ENCODE data around the gene TANGO6.
"Not testable (repeated sequence)": the region's sequence is repeated elsewhere in the genome, so short reads cannot be mapped to it uniquely, and the experiment has no call there.

The TANGO6 gene

DNA sequence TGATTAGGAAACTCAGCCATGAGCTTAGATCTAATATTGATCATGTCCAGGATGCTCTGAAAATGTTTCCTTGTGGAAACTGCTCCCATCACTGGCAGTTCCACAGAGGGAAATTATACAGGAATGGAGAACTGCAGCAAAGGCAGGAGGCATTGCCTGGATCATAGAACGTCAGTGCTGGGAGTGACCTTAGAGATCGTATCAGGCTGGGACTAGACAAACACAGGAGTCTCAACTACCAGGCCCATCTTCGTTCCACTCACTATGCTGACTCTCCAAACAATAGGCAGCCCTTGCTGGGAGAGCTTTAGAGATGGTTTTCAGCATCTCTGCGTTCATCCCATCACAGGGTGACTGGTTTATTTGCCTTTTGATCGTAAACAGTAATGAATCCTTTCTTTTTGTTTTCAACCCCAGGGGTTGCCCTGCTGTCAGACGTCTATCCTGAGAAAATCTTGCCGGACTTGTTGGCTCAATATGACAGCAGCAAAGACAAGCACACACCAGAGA is 130.3 kb downstream of the TANGO6 start:
- DNase-seq = no peak

DNA sequence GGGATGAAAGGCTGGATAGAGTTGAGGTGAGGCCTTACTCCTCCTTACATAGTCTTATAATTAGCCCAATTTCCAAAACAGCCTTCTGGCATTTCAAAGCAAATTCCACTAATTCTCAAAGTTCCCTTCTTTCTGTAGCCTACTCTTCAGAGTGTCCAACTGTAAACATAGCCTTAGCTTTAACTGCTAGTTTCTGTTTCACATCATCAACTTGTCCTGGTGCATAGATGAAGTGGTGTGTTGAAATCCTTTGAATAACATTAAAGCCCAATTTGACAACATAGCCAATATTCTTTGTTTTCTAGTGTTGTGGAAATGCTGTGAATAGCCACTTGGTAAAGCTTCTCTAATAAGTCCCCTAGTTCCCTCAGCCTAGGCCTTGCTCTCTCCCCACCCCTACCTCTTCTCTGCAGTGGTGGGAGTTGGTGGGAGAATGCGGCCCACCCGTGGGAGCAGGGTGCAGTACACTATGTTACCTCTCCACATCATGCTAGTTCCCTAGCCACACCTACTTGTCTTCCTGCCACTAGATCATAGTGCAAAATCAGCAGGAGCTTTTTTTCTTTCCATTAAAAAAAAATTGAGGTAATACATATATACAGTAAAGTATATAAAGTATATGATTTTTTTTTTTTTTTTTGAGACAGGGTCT is 135.1 kb downstream of the TANGO6 start:
- DNase-seq = no peak

DNA sequence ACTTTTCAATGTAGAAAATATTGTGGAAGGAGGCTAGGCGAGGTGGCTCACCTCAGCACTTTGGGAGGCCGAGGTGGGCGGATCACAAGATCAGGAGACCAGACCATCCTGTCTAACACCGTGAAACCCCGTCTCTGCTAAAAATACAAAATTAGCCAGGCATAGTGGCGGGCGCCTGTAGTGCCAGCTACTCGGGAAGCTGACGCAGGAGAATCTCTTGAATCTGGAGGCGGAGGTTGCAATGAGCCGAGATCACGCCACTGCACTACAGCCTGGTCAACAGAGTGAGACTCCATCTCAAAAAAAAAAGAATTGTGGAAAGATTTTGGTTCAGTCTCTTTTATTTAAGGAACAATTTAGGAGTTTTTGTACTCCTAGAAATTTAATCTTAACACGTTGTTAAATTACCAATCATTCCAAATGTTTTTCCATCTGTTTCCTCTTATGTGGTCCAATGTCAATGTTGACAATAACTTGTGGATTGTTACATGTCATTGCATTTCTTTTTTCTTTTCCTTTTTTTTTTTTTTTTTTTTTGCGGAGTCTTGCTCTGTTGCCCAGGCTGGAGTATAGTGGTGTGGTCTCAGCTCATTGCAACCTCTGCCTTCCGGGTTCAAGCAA is 137.5 kb downstream of the TANGO6 start:
- DNase-seq = no peak

DNA sequence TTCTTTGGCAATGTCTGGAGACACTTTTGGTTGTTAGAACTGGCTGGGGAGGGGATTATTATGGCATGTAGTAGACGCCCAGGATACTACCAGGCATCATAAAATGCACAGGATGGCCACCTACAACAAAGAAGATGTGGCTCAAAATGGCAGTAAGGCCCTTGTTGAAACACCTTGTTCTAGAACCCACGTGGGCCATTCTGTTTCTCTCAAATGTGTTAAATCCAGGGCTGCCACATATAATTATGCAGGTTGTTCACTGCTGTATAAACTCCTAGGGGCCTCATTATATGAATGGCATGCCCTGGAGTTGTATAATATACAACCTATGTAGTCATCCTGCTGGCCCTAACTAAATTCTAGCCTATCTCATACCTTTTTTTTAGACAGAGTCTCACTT is 138.6 kb downstream of the TANGO6 start:
- DNase-seq = no peak

DNA sequence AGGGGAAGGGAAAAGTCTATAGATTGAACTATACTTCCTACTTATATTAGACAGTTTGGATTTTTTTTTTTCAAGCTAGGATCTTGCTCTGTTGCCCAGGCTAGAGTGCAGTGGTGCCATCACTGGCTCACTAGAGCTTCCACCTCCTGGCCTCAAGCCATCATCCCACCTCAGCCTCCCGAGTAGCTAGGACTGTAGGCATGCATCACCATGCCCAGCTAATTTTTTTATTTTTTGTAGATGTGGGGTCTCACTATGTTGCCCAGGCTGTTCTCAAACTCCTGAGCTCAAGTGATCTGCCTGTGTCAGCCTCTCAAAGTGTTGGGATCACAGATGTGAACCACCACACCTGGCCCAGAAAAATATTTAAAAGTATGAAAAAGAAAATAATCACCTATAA is 141.1 kb downstream of the TANGO6 start:
- no peak for DNase-seq

DNA sequence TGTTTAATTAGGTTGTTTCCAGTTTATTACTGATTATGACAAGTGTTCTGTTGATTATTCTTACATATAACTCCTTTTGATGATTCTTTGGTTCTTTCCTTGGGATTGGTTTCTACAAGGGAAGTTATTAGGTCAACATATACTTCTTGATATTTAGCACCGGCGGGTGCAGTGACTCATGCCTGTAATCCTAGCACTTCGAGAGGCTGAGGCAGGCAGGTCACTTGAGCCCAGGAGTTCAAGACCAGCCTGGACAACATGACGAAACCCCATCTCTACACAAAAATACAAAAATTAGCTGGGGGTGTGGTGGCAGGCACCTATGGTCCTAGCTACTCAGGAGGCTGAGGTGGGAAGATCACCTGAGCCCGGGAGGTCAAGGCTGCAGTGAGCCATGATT is 141.9 kb downstream of the TANGO6 start:
- no peak for DNase-seq

DNA sequence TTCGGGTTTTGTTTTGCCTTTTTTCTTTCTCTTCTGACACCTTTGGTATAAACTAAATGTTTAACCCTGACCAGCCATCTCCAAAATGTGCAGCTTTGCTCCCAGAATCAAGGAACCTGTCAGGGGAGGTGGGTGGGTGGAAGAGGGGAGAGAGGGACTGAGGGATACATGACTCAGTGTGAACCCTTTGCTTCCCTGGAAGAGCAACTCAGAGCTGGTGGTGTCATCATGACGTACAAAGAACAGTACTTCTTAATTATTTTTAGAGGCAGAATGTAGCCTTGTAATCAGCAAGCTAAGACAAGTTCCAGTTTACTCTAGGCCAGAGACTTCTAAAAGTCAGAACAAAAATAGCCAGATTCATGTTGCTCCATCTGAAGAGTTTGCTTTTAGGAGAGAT is 142.5 kb downstream of the TANGO6 start:
- no peak for DNase-seq

DNA sequence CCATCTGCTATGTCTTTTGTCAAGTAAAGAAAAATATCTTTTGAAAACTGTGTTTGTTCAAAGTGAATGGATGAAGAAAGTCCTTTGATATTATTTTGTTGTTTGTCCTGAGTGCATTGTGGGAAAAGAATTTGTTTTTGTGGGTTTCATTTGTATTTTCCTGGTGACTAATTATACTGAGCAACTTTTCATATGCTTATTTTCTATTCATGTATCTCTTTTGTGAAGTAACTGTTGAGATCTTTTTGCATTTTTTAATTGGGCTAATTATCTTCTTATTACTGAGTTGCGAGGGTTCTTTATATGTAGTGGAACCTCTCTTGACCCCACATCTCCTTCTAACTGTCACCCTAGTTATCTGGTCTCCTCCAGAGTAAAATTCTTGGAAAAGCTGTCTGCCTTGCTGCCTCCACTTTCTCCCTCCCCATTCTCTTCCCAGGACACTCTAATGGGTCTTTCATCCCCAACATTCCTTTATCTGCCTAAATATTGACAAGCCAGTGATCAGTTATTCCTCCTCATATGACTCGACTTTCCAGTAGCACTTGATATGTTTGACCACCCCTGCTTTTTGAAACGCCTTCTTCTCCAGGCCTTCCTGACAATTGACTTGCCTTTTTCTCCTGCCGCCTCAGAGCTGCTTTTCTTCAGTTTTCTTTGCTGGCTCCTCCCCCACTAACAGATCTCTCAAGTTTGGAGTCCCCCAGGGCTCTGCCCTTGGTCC is 144.6 kb downstream of the TANGO6 start:
- no peak for DNase-seq

DNA sequence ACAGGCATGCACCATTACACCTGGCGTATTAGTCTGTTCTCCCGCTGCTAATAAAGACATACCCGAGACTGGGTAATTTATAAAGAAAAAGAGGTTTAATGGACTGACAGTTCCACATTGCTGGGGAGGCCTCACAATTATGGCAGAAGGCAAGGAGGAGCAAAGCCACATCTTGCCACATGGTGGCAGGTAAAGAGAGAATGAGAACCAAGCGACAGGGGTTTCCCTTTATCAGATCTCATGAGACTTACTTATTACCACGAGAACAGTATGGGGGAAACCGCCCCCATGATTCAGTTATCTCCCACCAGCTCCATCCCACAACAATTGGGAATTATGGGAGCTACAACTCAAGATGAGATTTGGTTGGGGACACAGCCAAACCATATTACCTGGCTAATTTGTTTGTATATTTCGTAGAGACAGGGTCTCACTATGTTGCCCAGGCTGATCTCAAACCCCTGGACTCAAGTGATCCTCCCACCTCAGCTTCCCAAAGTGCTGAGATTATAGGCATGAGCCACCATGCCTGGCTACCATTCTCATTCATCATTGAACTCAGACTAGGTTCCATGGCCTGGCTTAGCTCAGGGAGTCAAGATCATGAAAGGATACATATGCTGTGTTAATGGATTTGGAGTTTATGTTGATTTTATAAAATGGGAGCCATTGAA is 147.0 kb downstream of the TANGO6 start:
- DNase-seq = not testable (repeated sequence)

DNA sequence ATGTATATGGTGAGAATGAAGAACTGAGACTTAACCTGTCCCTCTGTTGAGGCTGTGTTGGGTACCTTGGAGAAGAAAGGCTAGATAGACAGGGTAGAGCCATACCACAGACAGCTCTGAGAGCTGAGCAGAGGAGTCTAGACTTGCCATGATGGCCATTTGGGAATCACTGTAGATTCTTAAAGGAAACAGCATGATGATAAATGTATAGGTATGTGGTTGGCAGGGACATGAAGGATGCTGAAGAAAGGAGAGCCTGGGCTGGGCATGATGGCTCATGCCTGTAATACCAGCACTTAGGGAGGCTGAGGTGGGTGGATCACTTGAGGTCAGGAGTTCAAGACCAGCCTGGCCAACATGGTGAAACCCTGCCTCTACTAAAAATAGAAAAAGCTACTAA is 147.7 kb downstream of the TANGO6 start:
- no peak for DNase-seq

DNA sequence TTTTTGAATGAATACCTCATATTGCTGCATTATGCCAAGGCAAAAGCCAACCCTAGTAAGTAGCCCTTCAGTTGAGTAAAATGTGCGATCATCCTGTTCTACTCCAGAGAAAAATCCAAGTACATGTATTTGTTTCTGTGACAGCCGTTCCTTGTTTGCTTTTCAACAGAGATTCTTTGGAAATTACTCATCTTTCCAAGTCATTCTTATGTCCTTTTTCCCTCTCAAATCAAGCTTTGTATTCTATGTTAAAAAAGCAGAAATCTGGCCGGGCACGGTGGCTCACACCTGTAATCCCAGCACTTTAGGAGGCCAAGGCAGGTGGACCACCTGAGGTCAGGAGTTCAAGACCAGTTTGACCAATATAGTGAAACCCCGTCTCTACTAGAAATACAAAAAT is 149.2 kb downstream of the TANGO6 start:
- DNase-seq = no peak

DNA sequence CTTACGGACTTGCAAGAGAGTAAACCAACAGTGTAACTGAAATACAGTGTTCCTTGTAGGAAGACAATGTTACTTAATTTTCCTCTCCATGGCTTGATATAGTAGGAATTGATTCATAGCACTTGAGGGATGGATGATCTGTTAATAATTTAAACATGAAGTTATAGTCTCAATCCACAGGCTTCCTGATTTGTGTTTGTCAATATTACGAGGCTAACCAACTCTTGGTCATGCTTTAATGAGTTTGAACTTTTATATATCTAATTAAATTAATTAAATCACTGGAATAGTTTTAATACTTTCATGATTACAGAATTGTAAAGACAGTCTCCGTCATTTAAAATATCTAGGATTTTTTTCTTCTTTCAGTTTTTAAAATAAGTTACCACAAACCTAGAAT is 150.1 kb downstream of the TANGO6 start:
- DNase-seq = no peak

DNA sequence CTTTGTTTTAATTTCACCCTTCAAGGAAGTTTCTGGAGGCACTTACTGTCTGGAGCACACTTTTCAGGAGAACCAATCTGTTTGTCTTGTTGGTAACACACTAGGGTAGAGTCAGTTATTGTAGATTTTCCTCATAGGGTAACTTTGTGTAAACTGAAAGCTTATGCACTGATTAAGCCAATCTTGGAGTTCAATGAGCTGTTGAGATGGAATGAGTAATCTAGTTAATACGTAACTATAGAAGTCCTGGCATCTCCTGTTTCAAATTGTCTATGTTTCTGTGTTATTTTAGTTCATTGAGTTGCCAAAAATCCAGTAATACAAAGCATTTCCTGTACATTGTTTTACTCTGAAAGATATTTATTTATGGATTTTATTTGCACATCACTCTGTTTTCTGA is 150.6 kb downstream of the TANGO6 start:
- no peak for DNase-seq

DNA sequence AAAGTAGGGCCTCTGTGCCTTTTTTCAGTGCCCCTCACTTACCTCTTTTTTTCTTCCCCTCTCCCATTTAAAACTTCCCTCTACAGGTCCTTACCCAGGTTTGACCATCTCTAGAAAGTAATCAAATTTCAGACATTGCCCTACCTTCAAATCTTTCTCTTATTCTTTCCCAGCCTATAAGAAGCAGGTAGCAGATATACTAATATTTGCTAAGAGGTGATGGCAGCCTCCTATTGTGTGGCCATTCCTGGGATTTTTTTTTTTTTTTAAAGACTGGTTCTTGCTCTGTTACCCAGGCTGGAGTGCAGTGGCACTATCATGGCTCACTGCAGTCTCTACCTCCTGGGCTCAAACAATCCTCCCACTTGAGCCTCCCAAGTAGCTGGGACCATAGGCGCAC is 151.0 kb downstream of the TANGO6 start:
- no peak for DNase-seq

DNA sequence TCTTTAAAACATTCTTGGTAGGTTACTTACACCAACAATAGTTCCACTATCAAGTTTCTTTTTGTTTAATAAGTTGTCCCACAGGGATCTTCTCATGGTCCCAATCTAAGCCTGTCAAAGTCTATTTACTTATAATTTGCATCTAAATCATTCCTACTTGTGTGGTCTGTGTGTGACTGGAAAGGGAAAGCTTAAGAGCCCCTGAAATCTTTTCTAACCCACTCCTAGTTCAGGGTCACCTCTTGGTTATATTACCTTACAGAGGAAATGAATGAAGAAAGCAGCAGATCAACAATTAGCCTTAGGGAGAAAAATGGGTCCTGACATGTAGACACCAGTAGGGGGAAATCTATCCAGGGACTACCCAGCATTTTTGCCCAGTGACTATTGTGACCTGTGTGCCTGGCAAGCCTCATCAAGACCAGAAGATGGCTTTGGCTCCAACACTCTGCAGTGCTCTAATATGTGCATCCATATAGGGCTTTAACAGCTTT is 151.7 kb downstream of the TANGO6 start:
- DNase-seq = no peak

DNA sequence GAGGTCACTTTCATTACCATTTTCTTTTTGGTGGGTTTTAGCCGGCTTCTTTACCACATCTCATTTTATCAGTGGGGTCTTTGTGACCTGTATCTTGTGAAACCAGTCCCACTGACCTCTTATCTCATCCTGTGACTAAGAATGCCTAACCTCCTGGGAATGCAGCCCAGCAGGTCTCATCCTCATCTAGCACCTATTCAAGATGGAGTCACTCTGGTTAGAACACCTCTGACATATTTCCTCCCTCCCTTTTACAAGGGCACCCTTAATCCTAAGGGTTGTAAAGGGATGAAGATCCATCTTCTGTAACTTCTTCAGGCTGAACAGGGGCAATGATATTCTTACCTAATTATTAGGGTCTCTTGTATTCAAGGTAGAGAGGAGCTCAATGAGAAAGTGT is 154.2 kb downstream of the TANGO6 start:
- no peak for DNase-seq

DNA sequence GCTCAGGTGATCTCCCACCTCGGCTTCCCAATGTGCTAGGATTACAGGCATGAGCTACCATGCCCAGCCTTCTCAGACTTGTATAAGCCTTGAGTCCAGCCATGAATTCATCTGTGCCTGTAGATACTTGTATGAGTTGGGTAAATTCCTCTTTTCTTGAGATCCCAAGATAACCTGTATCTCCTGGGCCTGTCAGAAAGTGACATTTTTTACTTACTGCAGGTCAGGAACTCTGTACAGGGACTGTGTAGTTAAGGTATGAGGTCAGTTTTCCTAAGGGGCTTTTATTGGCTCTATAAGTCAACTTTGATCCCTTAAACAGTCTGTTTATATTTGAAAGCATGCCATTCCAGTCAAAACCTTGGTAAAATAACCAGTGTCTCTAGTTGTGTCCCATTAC is 155.8 kb downstream of the TANGO6 start:
- DNase-seq = no peak

DNA sequence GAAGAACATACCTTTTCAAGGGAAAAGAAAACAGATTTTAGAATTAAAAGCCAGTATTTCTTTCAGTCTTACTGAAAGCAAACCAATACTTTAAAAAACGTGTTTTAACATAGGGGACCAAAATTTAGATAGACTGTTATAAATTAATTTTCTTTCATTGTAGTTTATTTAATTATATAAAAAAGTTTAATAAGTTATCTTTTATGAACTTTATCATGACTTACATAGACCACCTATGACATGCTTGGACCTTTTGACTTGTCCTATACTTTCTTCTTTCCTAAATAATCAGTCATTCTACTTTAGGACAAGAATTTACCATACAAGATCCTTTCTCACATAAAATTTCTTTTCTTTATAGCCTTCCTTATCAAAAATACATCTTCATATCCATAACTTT is 160.2 kb downstream of the TANGO6 start:
- no peak for DNase-seq

DNA sequence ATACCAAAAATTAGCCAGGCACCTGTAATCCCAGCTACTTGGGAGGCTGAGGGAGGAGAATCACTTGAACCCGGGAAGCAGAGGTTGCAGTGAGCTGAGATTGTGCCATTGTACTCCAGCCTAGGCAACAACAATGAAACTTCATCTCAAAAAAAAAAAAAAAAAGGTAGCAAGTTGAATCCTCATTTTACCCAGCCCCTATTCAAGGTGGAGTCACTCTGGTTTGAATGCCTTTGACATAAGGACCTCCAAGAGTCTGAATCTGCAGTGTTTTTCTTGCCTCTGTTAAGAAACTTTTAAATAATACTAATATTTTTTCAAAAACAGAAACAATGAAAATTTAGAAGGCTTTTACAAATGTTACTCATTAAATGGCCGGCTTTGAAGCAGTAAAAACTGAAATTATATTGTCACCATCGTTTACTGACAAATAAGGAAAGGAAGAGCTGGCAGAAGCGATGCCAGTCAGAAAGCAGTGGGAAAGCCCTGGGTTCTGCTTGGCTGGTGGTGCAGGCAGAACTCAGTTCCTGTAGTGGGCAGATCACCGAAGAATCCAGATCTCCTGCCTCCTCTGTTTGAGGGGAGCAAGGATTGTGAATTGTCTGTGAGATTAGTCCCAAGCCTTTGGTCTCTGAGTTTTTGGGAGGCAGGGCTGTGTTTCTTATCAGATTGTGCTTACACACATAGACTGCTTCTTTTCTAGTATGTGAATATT is 162.5 kb downstream of the TANGO6 start:
- DNase-seq = no peak

DNA sequence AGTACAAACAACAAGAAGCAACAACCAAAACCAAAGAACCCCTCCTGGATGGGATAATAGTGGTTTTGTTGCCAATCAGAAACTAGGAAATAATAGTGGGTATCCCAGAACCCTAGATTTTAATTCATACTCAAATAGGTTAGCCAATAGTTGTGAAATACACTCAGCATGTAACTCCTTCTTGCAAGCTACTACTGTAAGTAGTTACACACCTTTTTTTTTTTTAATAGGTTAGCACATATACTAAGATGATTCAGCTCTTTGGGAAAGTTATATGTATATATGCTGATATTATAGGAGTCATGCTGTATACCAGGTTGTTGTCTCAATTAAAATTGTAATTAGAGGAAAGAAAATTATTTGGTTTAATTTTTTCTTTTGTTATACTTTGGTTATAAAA is 169.6 kb downstream of the TANGO6 start:
- DNase-seq = no peak

DNA sequence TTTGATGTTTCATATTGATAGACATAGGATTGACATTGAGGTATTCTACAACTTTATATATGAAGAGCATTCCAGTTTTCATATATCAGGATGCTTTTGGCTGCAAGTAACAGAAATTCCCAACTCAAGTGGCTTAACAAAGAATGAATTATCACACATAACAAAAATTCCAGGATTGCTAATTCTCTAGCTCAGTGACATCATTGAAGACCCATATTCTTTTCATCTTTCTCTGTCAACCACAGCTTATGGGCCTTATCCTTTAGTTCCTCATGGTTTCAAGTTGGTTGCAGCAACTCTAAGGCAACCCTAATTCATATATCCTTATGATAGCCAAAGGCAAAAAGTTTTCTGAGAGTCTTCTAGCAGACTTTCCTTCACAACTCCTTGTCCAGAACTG is 170.7 kb downstream of the TANGO6 start:
- no peak for DNase-seq

DNA sequence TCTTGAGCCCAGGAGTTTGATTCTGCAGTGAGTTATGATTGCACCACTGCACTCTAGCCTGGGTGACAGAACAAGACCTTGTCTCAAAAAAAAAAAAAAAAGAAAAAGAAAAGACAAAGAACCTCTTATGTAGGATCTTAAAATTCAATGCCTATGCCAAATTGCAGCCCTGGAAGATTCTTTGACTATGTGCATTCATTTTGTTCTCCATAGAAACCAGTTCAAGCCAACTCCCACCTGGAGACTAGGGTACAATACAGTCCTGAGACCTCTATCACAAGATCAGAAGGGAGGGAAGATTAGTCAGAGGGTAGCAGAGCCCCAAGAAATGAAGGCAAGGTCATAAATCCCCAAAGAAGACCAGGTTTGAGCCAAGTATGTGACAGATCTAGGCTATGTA is 171.5 kb downstream of the TANGO6 start:
- DNase-seq = no peak

Data from NCI-H2171 treated with DMSO at 0.1 percent for 48 hours (cell line).